Liver (tissue), 9 donors: Measurements from ENCODE around the gene PFKP. TPM values are rescaled to one million over a fixed set of nuclear protein-coding genes. Genes with fewer than 3 reads are reported as not detected.

ENCODE experiments used
- DNase-seq: peaks from one replicate; pipeline ENCODE4 v3.0.0-alpha.2; 2017; ENCODE audit warnings: low spot score
- H3K27ac ChIP-seq, 2 donors: one replicate each; pipeline ENCODE4 v1.7.0; 2013; ENCODE audit warnings: inconsistent platforms in 2 of 2, low read length in 2 of 2, control low read depth in 1 of 2, low read depth in 1 of 2, mild to moderate bottlenecking in 1 of 2
- H3K27me3 ChIP-seq, 4 donors: one replicate each; pipeline versions ENCODE4 v1.6.1 to v1.7.0; 2013; ENCODE audit warnings: low read length in 3 of 4, inconsistent platforms in 1 of 4, mild to moderate bottlenecking in 1 of 4, moderate library complexity in 1 of 4; ENCODE audit not compliant: control insufficient read depth in 4 of 4, insufficient read depth in 4 of 4
- H3K36me3 ChIP-seq, 4 donors: one replicate each; pipeline versions ENCODE4 v1.6.1 to v1.7.0; 2013; ENCODE audit warnings: low read length in 3 of 4, mild to moderate bottlenecking in 3 of 4, low read depth in 1 of 4, moderate library complexity in 1 of 4; ENCODE audit not compliant: control insufficient read depth in 4 of 4, insufficient read depth in 3 of 4
- H3K4me1 ChIP-seq, 4 donors: one replicate each; pipeline versions ENCODE4 v1.6.1 to v1.7.0; 2013; ENCODE audit warnings: low read length in 3 of 4, mild to moderate bottlenecking in 3 of 4, moderate library complexity in 1 of 4; ENCODE audit not compliant: control insufficient read depth in 4 of 4, insufficient read depth in 4 of 4
- H3K4me3 ChIP-seq, 3 donors: one replicate each; pipeline versions ENCODE4 v1.6.1 to v1.7.0; 2013; ENCODE audit warnings: low read length in 3 of 3, control low read depth in 1 of 3, low read depth in 1 of 3, mild to moderate bottlenecking in 1 of 3
- H3K9ac ChIP-seq, 2 donors: one replicate each; pipeline ENCODE4 v1.7.0; 2013; ENCODE audit warnings: low read length in 2 of 2, mild to moderate bottlenecking in 2 of 2, moderate library complexity in 2 of 2, control low read depth in 1 of 2, low read depth in 1 of 2
- H3K9me3 ChIP-seq, 4 donors: one replicate each; pipeline versions ENCODE4 v1.6.1 to v1.7.0; 2013; ENCODE audit warnings: low read length in 3 of 4; ENCODE audit not compliant: control insufficient read depth in 4 of 4
- FOXA1 ChIP-seq: IDR thresholded peaks from 2 replicates; pipeline ENCODE4 v1.6.1; 2016; ENCODE audit warnings: antibody characterized with exemption
- FOXA2 ChIP-seq: IDR thresholded peaks from 2 replicates; pipeline ENCODE4 v1.6.1; 2016; ENCODE audit warnings: antibody characterized with exemption
- GABPA ChIP-seq, 2 donors: IDR thresholded peaks in 1 of 2; conservative IDR thresholded peaks in 1 of 2; 2 replicates each; pipeline ENCODE4 v1.6.1; 2016; ENCODE audit warnings: antibody characterized with exemption in 2 of 2, mild to moderate bottlenecking in 1 of 2, moderate library complexity in 1 of 2
- HNF4A ChIP-seq, 2 donors: conservative IDR thresholded peaks; 2 replicates each; pipeline ENCODE4 v1.6.1; 2016; ENCODE audit warnings: antibody characterized with exemption in 2 of 2, mild to moderate bottlenecking in 2 of 2
- HNF4G ChIP-seq: IDR thresholded peaks from 2 replicates; pipeline ENCODE4 v1.6.1; 2016; ENCODE audit warnings: antibody characterized with exemption
- JUND ChIP-seq, 2 donors: IDR thresholded peaks; 2 replicates each; pipeline ENCODE4 v1.6.1; 2016; ENCODE audit warnings: antibody characterized with exemption in 2 of 2
- NR2F2 ChIP-seq: IDR thresholded peaks from 2 replicates; pipeline ENCODE4 v1.6.1; 2016; ENCODE audit warnings: antibody characterized with exemption
- RAD21 ChIP-seq, 2 donors: IDR thresholded peaks; 2 replicates each; pipeline ENCODE4 v1.6.1; 2016; ENCODE audit warnings: antibody characterized with exemption in 2 of 2, mild to moderate bottlenecking in 2 of 2
- RXRA ChIP-seq, 2 donors: IDR thresholded peaks; 2 replicates each; pipeline ENCODE4 v1.6.1; 2017 to 2018; ENCODE audit warnings: antibody characterized with exemption in 2 of 2, mild to moderate bottlenecking in 1 of 2
- SP1 ChIP-seq: IDR thresholded peaks from 2 replicates; pipeline ENCODE4 v1.6.1; 2018; ENCODE audit warnings: antibody characterized with exemption, mild to moderate bottlenecking
- TAF1 ChIP-seq: conservative IDR thresholded peaks from 2 replicates; pipeline ENCODE4 v1.6.1; 2016; ENCODE audit warnings: antibody characterized with exemption, mild to moderate bottlenecking
- YY1 ChIP-seq: IDR thresholded peaks from 2 replicates; pipeline ENCODE4 v1.6.1; 2016; ENCODE audit warnings: antibody characterized with exemption, mild to moderate bottlenecking
- WGBS: extraction: QIAGEN DNeasy Blood & Tissue Kit; methylation state at CpG from one replicate; pipeline ENCODE4 v1.1.7; 2013; 5-methylcytosine and 5-hydroxymethylcytosine counted together
- polyA plus RNA-seq, 2 donors: library from polyadenylated mRNA; stranded (reverse) in 1 of 2; unstranded in 1 of 2; fragments of 200-250 nt in 1 of 2; fragments of >200 nt in 1 of 2; fragmentation: Nextera tagmentation in 1 of 2; extraction: Ambion mirVana in 1 of 2; gene quantifications; one replicate each; pipeline versions ENCODE4 v1.2.1 to v1.2.3, GENCODE V29; 2013 to 2015
- total RNA-seq, 2 donors: library from RNA; depleted of rRNA; stranded (reverse); fragments of >200 nt; gene quantifications; one replicate each; pipeline ENCODE4 v1.2.3, GENCODE V29; 2014
- TF ChIP-seq, protein P1 (sequence below): IDR thresholded peaks from 2 replicates; pipeline ENCODE4 v1.6.1; 2016; ENCODE audit warnings: antibody characterized with exemption
- TF ChIP-seq, protein P2 (sequence below): IDR thresholded peaks from 2 replicates; pipeline ENCODE4 v1.6.1; 2016; ENCODE audit warnings: antibody characterized with exemption
- TF ChIP-seq, protein P3 (sequence below): IDR thresholded peaks from 2 replicates; pipeline ENCODE4 v1.6.1; 2016; ENCODE audit warnings: antibody characterized with exemption, mild to moderate bottlenecking
- TF ChIP-seq, protein P4 (sequence below): fragments of 150-350 bp; IDR thresholded peaks from 2 replicates; pipeline ENCODE4 v1.5.1; 2017; ENCODE audit warnings: improper control_type of control experiment, low read depth, low read length; ENCODE audit not compliant: missing input control
- TF ChIP-seq, protein P5 (sequence below): IDR thresholded peaks from 2 replicates; pipeline ENCODE4 v1.6.1; 2016; ENCODE audit warnings: antibody characterized with exemption
- donor health status: healthy.
- donor health status: healthy.
- donor health status: healthy.
- donor health status: healthy.
- donor health status: healthy.

The PFKP gene
- total and polyA plus RNA-seq, 4 donors, result 1.1 to 5.0 (median 2.8) TPM

DNA sequence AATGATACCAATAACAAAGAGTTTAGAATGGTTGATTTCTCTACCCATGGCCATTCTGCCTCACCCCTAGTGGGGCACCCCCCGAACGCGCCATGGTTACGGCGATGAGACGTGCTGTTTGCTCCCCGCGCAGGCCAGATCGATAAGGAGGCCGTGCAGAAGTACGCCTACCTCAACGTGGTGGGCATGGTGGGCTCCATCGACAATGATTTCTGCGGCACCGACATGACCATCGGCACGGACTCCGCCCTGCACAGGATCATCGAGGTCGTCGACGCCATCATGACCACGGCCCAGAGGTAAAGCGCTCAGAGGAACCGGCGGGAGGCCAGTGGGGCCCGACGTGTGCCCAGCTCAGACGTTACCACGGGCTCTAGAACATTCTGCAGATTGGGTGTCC, 36.3 kb downstream of the PFKP start (continued):
- TF ChIP-seq RXRA (IDR thresholded peaks at IDR 0.05), result no peak

GRCh38 chr10:3104251-3104918, 37.0 kb downstream of the PFKP start:
- no peak overlapping the region for H3K27ac ChIP-seq
- H3K36me3 ChIP-seq, result peaks cover 0 to under 1% (median 0%) of the 10 kb centered on the region in 4 donors
- no peaks in the 10 kb centered on the region for H3K27me3 ChIP-seq
- TF ChIP-seq FOXA1 (no peak), HNF4A (conservative IDR thresholded peaks at IDR 0.05) (no peak), TAF1 (no peak), JUND (IDR thresholded peaks at IDR 0.05) (no peak)
- no peak overlapping the region for H3K9ac ChIP-seq
- peaks cover 0 to 15% (median 11%) of the 10 kb centered on the region in 4 donors for H3K4me1 ChIP-seq
- WGBS, result 83% methylated on average over 28 of the region's 28 CpGs
- DNase-seq, result no peak
- no peak overlapping the region for H3K4me3 ChIP-seq
- no peaks in the 10 kb centered on the region for H3K9me3 ChIP-seq

DNA sequence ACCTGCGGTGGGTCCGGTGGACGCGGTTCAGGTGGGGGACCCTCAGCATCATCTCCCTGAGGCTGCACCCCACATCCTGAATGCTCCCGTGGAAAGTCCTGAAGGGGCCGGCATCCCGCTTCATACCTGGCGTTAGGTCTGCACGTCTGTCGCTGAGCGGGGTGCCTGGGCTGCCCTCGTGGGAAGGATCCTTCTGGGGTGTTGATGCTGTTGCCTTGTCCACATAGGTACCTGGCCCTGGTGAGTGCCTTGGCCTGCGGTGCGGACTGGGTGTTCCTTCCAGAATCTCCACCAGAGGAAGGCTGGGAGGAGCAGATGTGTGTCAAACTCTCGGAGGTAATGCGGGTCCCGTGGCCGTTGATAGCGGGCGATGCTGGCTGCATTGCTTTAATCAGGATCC, 37.8 kb downstream of the PFKP start:
- no peak overlapping the region for H3K9ac ChIP-seq
- 92% methylated on average over 20 of the region's 20 CpGs for WGBS
- TF ChIP-seq HNF4G (no peak), RXRA (IDR thresholded peaks at IDR 0.05) (no peak), FOXA2 (no peak), RAD21 (IDR thresholded peaks at IDR 0.05) (no peak), TAF1 (no peak), YY1 (no peak), SP1 (no peak)
- TF ChIP-seq, protein P1, sequence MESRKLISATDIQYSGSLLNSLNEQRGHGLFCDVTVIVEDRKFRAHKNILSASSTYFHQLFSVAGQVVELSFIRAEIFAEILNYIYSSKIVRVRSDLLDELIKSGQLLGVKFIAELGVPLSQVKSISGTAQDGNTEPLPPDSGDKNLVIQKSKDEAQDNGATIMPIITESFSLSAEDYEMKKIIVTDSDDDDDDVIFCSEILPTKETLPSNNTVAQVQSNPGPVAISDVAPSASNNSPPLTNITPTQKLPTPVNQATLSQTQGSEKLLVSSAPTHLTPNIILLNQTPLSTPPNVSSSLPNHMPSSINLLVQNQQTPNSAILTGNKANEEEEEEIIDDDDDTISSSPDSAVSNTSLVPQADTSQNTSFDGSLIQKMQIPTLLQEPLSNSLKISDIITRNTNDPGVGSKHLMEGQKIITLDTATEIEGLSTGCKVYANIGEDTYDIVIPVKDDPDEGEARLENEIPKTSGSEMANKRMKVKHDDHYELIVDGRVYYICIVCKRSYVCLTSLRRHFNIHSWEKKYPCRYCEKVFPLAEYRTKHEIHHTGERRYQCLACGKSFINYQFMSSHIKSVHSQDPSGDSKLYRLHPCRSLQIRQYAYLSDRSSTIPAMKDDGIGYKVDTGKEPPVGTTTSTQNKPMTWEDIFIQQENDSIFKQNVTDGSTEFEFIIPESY, result no peak
- TF ChIP-seq, protein P2, sequence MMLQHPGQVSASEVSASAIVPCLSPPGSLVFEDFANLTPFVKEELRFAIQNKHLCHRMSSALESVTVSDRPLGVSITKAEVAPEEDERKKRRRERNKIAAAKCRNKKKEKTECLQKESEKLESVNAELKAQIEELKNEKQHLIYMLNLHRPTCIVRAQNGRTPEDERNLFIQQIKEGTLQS, result no peak
- no peak for DNase-seq
- H3K4me1 ChIP-seq, result peaks cover 0 to 15% (median 11%) of the 10 kb centered on the region in 4 donors
- no peaks in the 10 kb centered on the region for H3K27me3 ChIP-seq
- H3K4me3 ChIP-seq, result no peak overlapping the region
- H3K9me3 ChIP-seq, result no peaks in the 10 kb centered on the region
- H3K36me3 ChIP-seq, result peaks cover 0 to 2% (median 0%) of the 10 kb centered on the region in 4 donors
- no peak overlapping the region for H3K27ac ChIP-seq

DNA sequence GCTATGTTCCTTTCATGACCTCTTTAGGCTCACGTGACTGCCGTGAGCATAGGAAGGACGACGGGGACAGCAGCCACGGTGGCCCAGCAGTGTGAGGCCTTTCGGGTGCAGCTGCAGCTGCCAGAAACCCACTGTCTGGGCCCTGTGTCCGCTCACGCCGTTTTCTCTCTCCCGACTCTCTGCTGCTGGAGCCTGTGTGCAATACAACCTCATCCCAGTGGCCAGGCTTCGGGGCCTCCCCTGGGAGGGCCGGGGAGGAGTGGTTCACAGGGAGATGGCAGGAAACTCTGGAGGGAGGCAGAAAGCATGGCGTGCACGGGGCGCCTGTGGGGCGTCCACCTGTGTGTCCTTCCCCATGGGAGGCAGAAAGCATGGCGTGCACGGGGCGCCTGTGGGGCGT, 38.6 kb downstream of the PFKP start:
- Histone ChIP-seq H3K27me3 (no peaks in the 10 kb centered on the region), H3K36me3 (peaks cover 0 to 2% (median 0%) of the 10 kb centered on the region in 4 donors), H3K4me1 (peaks cover 0 to 15% (median 11%) of the 10 kb centered on the region in 4 donors), H3K27ac (no peak overlapping the region), H3K9ac (no peak overlapping the region), H3K9me3 (no peaks in the 10 kb centered on the region), H3K4me3 (no peak overlapping the region)
- 91% methylated on average over 16 of the region's 20 CpGs for WGBS
- DNase-seq, result no peak
- TF ChIP-seq, protein P3, sequence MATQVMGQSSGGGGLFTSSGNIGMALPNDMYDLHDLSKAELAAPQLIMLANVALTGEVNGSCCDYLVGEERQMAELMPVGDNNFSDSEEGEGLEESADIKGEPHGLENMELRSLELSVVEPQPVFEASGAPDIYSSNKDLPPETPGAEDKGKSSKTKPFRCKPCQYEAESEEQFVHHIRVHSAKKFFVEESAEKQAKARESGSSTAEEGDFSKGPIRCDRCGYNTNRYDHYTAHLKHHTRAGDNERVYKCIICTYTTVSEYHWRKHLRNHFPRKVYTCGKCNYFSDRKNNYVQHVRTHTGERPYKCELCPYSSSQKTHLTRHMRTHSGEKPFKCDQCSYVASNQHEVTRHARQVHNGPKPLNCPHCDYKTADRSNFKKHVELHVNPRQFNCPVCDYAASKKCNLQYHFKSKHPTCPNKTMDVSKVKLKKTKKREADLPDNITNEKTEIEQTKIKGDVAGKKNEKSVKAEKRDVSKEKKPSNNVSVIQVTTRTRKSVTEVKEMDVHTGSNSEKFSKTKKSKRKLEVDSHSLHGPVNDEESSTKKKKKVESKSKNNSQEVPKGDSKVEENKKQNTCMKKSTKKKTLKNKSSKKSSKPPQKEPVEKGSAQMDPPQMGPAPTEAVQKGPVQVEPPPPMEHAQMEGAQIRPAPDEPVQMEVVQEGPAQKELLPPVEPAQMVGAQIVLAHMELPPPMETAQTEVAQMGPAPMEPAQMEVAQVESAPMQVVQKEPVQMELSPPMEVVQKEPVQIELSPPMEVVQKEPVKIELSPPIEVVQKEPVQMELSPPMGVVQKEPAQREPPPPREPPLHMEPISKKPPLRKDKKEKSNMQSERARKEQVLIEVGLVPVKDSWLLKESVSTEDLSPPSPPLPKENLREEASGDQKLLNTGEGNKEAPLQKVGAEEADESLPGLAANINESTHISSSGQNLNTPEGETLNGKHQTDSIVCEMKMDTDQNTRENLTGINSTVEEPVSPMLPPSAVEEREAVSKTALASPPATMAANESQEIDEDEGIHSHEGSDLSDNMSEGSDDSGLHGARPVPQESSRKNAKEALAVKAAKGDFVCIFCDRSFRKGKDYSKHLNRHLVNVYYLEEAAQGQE, result no peak
- TF ChIP-seq NR2F2 (no peak), RXRA (IDR thresholded peaks at IDR 0.05) (no peak), FOXA1 (no peak), YY1 (no peak), GABPA (IDR thresholded peaks at IDR 0.05 in 1 of 2, conservative IDR thresholded peaks at IDR 0.05 in 1 of 2) (no peak), FOXA2 (no peak), HNF4G (no peak), TAF1 (no peak), SP1 (no peak), HNF4A (conservative IDR thresholded peaks at IDR 0.05) (no peak), RAD21 (IDR thresholded peaks at IDR 0.05) (no peak)
- TF ChIP-seq, protein P4, sequence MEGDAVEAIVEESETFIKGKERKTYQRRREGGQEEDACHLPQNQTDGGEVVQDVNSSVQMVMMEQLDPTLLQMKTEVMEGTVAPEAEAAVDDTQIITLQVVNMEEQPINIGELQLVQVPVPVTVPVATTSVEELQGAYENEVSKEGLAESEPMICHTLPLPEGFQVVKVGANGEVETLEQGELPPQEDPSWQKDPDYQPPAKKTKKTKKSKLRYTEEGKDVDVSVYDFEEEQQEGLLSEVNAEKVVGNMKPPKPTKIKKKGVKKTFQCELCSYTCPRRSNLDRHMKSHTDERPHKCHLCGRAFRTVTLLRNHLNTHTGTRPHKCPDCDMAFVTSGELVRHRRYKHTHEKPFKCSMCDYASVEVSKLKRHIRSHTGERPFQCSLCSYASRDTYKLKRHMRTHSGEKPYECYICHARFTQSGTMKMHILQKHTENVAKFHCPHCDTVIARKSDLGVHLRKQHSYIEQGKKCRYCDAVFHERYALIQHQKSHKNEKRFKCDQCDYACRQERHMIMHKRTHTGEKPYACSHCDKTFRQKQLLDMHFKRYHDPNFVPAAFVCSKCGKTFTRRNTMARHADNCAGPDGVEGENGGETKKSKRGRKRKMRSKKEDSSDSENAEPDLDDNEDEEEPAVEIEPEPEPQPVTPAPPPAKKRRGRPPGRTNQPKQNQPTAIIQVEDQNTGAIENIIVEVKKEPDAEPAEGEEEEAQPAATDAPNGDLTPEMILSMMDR, result no peak
- TF ChIP-seq, protein P2, result no peak
- TF ChIP-seq, protein P5, sequence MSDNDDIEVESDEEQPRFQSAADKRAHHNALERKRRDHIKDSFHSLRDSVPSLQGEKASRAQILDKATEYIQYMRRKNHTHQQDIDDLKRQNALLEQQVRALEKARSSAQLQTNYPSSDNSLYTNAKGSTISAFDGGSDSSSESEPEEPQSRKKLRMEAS, result no peak
